Measurements from ENCODE around the gene BARHL2.

DNA sequence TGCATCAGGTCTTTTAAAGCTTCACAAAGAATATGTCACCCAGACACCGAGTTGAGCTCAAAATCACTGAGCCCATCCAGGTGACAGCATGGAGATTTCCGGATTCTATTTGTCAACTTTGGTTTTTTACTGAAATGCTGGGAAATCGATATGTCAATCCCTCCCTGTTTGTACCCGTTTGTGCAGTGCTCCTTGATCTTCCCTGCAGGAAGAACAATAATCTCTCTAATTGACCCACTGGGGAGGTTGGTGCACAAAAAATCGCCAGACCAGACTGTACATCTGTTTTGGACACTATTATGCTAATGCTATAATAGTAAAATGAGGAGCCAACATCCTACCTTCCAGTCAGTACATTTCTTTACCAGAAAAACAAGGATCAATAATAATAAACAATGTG lies 1.8 kb downstream of the BARHL2 start:
- TF ChIP-seq, protein P1, sequence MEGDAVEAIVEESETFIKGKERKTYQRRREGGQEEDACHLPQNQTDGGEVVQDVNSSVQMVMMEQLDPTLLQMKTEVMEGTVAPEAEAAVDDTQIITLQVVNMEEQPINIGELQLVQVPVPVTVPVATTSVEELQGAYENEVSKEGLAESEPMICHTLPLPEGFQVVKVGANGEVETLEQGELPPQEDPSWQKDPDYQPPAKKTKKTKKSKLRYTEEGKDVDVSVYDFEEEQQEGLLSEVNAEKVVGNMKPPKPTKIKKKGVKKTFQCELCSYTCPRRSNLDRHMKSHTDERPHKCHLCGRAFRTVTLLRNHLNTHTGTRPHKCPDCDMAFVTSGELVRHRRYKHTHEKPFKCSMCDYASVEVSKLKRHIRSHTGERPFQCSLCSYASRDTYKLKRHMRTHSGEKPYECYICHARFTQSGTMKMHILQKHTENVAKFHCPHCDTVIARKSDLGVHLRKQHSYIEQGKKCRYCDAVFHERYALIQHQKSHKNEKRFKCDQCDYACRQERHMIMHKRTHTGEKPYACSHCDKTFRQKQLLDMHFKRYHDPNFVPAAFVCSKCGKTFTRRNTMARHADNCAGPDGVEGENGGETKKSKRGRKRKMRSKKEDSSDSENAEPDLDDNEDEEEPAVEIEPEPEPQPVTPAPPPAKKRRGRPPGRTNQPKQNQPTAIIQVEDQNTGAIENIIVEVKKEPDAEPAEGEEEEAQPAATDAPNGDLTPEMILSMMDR (IDR thresholded peaks at IDR 0.05), result no peak
- TF ChIP-seq EP300 (IDR thresholded peaks at IDR 0.05; ENCODE audit: low read depth), result no peak
- no peak for TF ChIP-seq POLR2AphosphoS5 (IDR thresholded peaks at IDR 0.05)
- TF ChIP-seq POLR2A (IDR thresholded peaks at IDR 0.05), result no peak
